ENCODE results near the gene TMEM187.

TMEM187 gene

GRCh38 chrX:154000051-154000450 lies 27.5 kb downstream of the TMEM187 start:
- no peak for DNase-seq (ENCODE audit: low read depth)

- DNase-seq (ENCODE audit: low read depth): peak; percentile 24
Observed at GRCh38 chrX:154002215-154002719, 29.7 kb downstream of the TMEM187 start.

GRCh38 chrX:154004315-154004714 lies 31.8 kb downstream of the TMEM187 start:
- DNase-seq (ENCODE audit: low read depth): no peak

DNA sequence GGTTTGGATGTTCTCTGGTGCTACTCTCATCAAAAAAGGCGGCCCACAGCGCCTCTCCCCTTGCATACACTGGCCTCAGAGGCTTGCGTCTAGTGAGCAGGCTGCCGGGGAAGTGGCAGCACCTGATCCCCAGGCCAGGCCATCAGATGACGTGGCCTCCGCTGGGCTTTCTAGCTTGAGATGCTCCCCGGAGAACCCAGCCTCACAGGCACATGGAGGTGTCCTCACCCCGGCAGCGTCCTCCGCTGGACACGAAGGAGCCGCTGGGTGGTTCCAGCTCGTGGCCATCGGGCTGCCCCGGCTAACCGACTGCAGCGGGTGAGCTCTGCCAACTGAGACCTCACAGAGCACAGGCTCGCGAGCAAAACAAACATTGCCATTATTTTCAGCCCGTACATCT lies 34.4 kb downstream of the TMEM187 start:
- no peak for DNase-seq (ENCODE audit: low read depth)

DNA sequence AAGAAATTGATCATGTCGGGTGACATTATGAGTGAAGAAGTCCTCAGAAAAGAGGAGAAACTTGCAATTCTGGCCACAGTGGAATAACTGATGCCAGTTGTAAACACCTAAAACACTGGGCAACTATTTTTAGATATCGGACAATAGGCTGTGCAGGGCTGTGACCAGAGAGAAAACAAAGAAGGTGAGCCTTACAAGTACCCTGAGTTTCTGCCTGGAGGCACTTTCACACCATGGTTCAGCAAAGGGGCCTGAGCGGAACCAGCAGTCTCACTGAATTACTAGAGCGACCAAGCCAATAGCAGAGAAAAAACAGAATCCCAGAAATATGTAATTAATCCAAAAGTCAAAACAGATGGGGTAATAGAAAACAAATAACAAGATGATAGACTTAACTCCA lies 36.0 kb downstream of the TMEM187 start:
- DNase-seq (ENCODE audit: low read depth): no peak

GRCh38 chrX:154010330-154011087 lies 38.0 kb downstream of the TMEM187 start:
- DNase-seq (ENCODE audit: low read depth): no peak

GRCh38 chrX:154011376-154012335 lies 39.1 kb downstream of the TMEM187 start:
- DNase-seq (ENCODE audit: low read depth): no peak

DNA sequence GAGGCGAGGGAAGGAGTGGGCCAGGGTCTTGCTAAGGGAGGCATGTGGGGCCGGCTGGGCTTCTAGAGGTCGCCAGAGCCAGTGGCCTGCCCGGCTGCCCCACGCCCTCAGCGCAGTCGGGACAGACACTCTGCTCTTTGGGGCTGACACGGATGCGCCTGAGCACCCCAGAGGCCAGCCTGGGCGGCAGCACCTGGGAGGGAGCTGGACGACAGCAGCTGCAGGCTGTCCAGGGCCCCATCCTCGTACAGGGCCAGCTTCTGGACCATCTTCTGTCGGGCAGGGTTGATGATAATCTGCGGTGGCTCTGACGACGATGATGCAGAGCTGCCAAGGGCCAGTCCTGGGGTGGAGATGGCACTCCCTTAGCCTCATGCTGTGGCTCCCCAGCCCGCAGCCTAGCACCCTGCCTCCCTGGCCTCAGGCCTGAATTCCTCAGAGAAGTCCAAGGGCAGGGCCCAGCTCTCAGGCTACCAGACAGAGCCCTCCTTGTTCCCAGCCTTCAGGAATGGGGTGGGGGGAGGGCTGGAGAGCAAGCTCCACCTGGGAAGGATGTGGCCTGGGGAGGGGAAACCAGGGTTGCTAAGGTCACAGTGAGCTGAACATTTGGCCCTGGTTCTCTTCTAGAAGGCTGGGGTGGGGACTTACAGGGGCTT lies 39.9 kb downstream of the TMEM187 start:
- no peak for DNase-seq (ENCODE audit: low read depth)

- no peak for DNase-seq (ENCODE audit: low read depth)
Observed at GRCh38 chrX:154013001-154013421, 40.5 kb downstream of the TMEM187 start.

- peak; percentile 39 for DNase-seq (ENCODE audit: low read depth)
Observed at GRCh38 chrX:154013614-154014360, 41.2 kb downstream of the TMEM187 start.

DNA sequence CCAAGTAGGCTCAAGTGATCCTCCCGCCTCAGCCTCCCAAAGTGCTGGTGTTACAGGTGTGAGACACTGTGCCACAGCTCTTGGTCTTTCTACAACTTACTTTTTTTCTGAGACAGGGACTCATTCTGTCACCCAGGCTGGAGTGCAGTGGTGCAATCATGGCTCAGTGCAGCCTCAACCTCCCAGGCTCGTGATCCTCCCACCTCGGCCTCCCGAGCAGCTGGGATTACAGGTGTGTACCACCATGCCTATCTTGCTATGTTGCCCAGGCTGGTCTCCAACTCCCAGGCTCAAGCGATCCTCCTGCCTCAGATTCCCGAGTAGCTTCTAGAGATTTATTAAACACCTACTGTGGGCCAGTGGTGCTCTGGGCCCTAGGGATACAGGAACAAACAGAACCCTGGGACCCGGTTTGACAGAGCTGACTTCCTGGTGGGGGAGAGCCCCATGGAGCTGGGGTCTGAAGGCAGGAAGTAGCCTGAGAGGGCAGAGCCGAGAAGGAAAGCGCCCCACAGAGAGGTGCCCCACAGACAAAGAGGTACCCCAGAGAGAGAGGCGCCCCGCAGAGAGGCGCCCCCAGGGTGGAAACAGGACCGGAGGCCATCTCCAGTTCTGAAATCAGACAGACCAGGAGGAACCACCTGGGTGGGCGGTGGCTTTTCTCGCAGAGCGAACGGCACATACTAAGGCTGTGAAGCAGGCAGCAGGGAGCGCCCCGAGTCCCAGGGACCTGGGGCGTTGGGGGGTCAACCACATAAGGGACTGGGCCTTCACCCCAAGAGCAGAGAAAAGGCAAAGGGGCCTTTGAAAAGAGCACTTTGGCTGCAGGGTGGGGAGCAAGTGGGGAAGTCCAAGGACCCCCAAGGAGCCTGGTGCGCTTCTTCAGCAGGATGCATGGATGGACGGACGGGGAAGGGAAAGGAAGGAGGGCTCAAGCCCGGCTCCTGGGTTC lies 42.2 kb downstream of the TMEM187 start:
- no peak for DNase-seq (ENCODE audit: low read depth)

DNA sequence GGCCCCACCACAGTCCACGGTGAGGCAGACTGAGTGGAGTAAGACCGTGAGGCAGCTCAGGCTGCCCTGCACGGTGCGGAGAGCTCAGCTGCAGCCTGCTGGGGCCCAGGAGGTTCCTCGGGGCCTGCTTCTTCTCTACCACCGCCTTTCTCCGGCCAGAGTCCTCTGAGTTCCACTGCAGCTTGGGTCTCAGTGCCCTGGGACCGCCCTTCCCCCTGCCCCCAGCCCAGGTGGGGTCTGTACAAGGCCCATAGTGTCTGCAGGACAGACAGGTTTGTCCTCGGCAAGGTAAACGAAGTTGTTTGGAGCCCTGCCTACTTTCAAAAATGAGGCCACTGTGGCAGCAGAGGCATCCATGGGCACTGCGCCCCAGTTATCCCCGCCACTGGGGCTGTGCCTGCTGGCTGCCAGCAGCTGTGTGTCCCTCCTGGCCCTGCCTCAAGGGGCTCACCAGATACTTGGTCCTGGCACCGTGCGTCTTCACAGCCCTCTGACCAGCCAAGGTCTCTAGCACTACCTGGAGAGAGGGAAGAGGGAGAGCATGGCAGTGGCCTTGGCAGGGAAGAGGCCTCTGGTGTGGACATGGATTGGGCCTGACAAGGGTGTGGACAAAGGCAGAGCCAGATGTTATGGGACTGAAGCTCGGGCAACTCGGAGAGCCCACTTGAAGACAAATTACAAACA lies 43.2 kb downstream of the TMEM187 start:
- DNase-seq (ENCODE audit: low read depth): no peak

- DNase-seq (ENCODE audit: low read depth): no peak
Observed at GRCh38 chrX:154016366-154017076, 44.0 kb downstream of the TMEM187 start.

- no peak for DNase-seq (ENCODE audit: low read depth)
Observed at GRCh38 chrX:154017766-154018517, 45.4 kb downstream of the TMEM187 start.

GRCh38 chrX:154018518-154019060 lies 46.0 kb downstream of the TMEM187 start:
- no peak for DNase-seq (ENCODE audit: low read depth)

DNA sequence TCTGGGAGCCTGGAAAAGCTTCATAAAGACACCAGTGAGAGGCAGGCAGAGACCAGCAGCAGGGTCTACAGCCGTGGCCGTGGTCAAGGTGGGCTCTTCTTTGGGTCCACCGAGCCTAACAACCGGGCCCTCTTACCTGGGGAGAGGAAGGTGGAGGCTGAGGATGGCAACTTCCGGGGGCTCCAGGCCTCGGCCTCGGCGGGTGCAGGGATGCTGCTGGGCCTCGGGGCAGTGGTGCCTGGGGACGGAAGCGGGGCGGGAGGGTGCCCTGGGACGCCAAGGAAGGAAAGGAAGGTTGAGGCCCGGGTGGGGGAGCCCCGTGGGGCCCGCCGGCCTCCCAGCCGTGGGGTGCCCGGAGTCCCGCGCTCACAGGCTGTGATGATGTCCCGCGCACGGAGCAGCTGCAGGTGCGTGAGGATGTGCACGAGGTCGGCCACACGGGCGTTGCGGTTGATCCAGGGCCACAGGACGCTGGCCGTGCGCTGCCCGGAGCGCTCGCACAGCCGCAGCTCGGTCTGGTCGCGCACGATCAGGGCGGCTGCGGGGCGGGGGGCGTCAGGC lies 46.6 kb downstream of the TMEM187 start:
- DNase-seq (ENCODE audit: low read depth): peak; percentile 11

- peak; percentile 34 for DNase-seq (ENCODE audit: low read depth)
Observed at GRCh38 chrX:154019633-154020528, 47.3 kb downstream of the TMEM187 start, which contains the start of gene IRAK1. Gene IRAK1, minus strand, starts transcription at chrX:154019902. Its CDS starts 90 bp downstream, at chrX:154019812.

All from stimulated activated CD8-positive, alpha-beta memory T cell treated with anti-CD3 and anti-CD28 coated beads, Interleukin-4, amount 100 ng/mL, for 24 hours (primary cell).